Natural killer cell (primary cell): ENCODE measurements around the gene CSRP3. TPM values are rescaled to one million over a fixed set of nuclear protein-coding genes. Genes with fewer than 3 reads are reported as not detected.

ENCODE experiments used
- ATAC-seq, 3 donors: fragments of 150-1000 bp in 2 of 3; fragments of 200-7000 bp in 1 of 3; cut with Tn5 transposase; 1 replicate in 1 of 3; 2 replicates in 2 of 3; pipeline ENCODE4 v1.10.0; 2021; ENCODE audit warnings: mild to moderate bottlenecking in 2 of 3, moderate library complexity in 2 of 3
- DNase-seq, 2 donors: peaks; one replicate each; pipeline versions ENCODE4 v3.0.0 to v3.0.0-alpha.2; 2013 to 2021; ENCODE audit warnings: mixed read lengths in 1 of 2
- H3K27ac ChIP-seq: one replicate; pipeline ENCODE4 v1.5.1; 2013; ENCODE audit warnings: mild to moderate bottlenecking, low read length
- H3K27me3 ChIP-seq: one replicate; pipeline ENCODE4 v1.6.1; 2013; ENCODE audit warnings: low read length; ENCODE audit not compliant: control insufficient read depth, insufficient read depth
- H3K36me3 ChIP-seq: one replicate; pipeline ENCODE4 v1.6.1; 2013; ENCODE audit warnings: low read length; ENCODE audit not compliant: control insufficient read depth, insufficient read depth
- H3K4me1 ChIP-seq: one replicate; pipeline ENCODE4 v1.6.1; 2013; ENCODE audit warnings: low read length; ENCODE audit not compliant: control insufficient read depth, insufficient read depth
- H3K4me3 ChIP-seq: one replicate; pipeline ENCODE4 v1.5.1; 2013; ENCODE audit warnings: low read length
- H3K9me3 ChIP-seq: one replicate; pipeline ENCODE4 v1.6.1; 2013; ENCODE audit warnings: low read length; ENCODE audit not compliant: control insufficient read depth, insufficient read depth
- H3K27ac Mint-ChIP-seq, 2 donors: one replicate each; pipeline ENCODE4 v1.8.0; 2022; ENCODE audit warnings: mild to moderate bottlenecking in 2 of 2, mixed read lengths in 2 of 2, moderate library complexity in 1 of 2
- H3K27me3 Mint-ChIP-seq, 2 donors: one replicate each; pipeline ENCODE4 v1.8.0; 2022; ENCODE audit warnings: low read depth in 2 of 2, mixed read lengths in 2 of 2
- H3K36me3 Mint-ChIP-seq: one replicate; pipeline ENCODE4 v1.8.0; 2022; ENCODE audit warnings: mixed read lengths
- H3K4me1 Mint-ChIP-seq, 2 donors: one replicate each; pipeline ENCODE4 v1.8.0; 2022; ENCODE audit warnings: mixed read lengths in 2 of 2
- H3K4me3 Mint-ChIP-seq: one replicate; pipeline ENCODE4 v1.8.0; 2022; ENCODE audit warnings: mild to moderate bottlenecking, moderate library complexity, mixed read lengths
- H3K9me3 Mint-ChIP-seq, 2 donors: one replicate each; pipeline ENCODE4 v1.8.0; 2022; ENCODE audit warnings: mixed read lengths in 2 of 2
- CTCF ChIP-seq: fragments of 200-600 bp; IDR thresholded peaks from one replicate; pipeline ENCODE4 v1.8.0; 2022; ENCODE audit warnings: antibody characterized with exemption
- WGBS: methylation state at CpG from one replicate; pipeline ENCODE4 v1.1.7; 2013; ENCODE audit warnings: missing lambda C conversion rate; ENCODE audit not compliant: insufficient coverage; 5-methylcytosine and 5-hydroxymethylcytosine counted together
- intact Hi-C: fragments of 100-400 bp; cut with micrococcal nuclease; formaldehyde crosslinking; loops from one replicate; pipeline ENCODE4 v1.14.2; 2022
- total RNA-seq, 4 donors: library from RNA; stranded (reverse); fragments of 120-200 nt in 1 of 4; gene quantifications; one replicate each; pipeline versions ENCODE4 v1.2.3 to v1.2.4, GENCODE V29; 2013 to 2022

The CSRP3 gene
- total RNA-seq, 3 donors from 2014 or later (not counting 1 experiment from before 2014, with no cell fraction given): not detected

GRCh38 chr11:19216709-19217374, 15.1 kb upstream of the CSRP3 start:
- no peak for DNase-seq
- intact Hi-C loops: no loop called here
- Mint-ChIP-seq H3K4me1 (peaks cover 0 to 1% of the 10 kb centered on the region in 2 donors), H3K27me3 (peaks cover 15 to 28% of the 10 kb centered on the region in 2 donors), H3K9me3 (no peaks in the 10 kb centered on the region), H3K4me3 (no peak overlapping the region), H3K27ac (no peak overlapping the region), H3K36me3 (no peaks in the 10 kb centered on the region)
- Histone ChIP-seq H3K36me3 (no peaks in the 10 kb centered on the region), H3K27ac (no peak overlapping the region), H3K27me3 (no peaks in the 10 kb centered on the region), H3K9me3 (no peaks in the 10 kb centered on the region), H3K4me3 (no peak overlapping the region), H3K4me1 (no peaks in the 10 kb centered on the region)
- no peak for TF ChIP-seq CTCF
- WGBS: 98% methylated on average over 2 of the region's 3 CpGs
- ATAC-seq: no peak

GRCh38 chr11:19216021-19216420, 14.2 kb upstream of the CSRP3 start:
- no peaks in the 10 kb centered on the region for H3K4me1 Mint-ChIP-seq
- Histone ChIP-seq H3K27me3 (no peaks in the 10 kb centered on the region), H3K4me3 (no peak overlapping the region), H3K36me3 (no peaks in the 10 kb centered on the region), H3K9me3 (no peaks in the 10 kb centered on the region), H3K27ac (no peak overlapping the region), H3K4me1 (no peaks in the 10 kb centered on the region)
- no peaks in the 10 kb centered on the region for H3K36me3 Mint-ChIP-seq
- H3K27me3 Mint-ChIP-seq: peaks cover 16 to 28% of the 10 kb centered on the region in 2 donors
- TF ChIP-seq CTCF: no peak
- intact Hi-C loops: no loop called here
- no peak overlapping the region for H3K27ac Mint-ChIP-seq
- DNase-seq: no peak
- H3K4me3 Mint-ChIP-seq: no peak overlapping the region
- no peak for ATAC-seq
- 20% methylated on average over 3 of the region's 4 CpGs for WGBS
- H3K9me3 Mint-ChIP-seq: no peaks in the 10 kb centered on the region

- intact Hi-C loops: no loop called here
- no peak overlapping the region for H3K27ac Mint-ChIP-seq
- no peaks in the 10 kb centered on the region for H3K9me3 Mint-ChIP-seq
- DNase-seq: no peak
- no peak overlapping the region for H3K4me3 Mint-ChIP-seq
- peaks cover 17 to 33% of the 10 kb centered on the region in 2 donors for H3K27me3 Mint-ChIP-seq
- Histone ChIP-seq H3K36me3 (no peaks in the 10 kb centered on the region), H3K9me3 (no peaks in the 10 kb centered on the region), H3K4me3 (no peak overlapping the region), H3K27me3 (no peaks in the 10 kb centered on the region), H3K27ac (no peak overlapping the region), H3K4me1 (no peaks in the 10 kb centered on the region)
- WGBS: 86% methylated on average over 4 of the region's 4 CpGs
- no peaks in the 10 kb centered on the region for H3K4me1 Mint-ChIP-seq
- H3K36me3 Mint-ChIP-seq: no peaks in the 10 kb centered on the region
- no peak for ATAC-seq
- TF ChIP-seq CTCF: no peak
Observed at GRCh38 chr11:19209617-19210370, 8.0 kb upstream of the CSRP3 start.
